SK-N-SH treated with all-trans-retinoic acid at 6 μM for 48 hours (cell line): Measurements from ENCODE around the gene FOXRED1.

Experiments used
- ATAC-seq: fragments of 200-7000 bp; cut with Tn5 transposase; 3 replicates; pipeline ENCODE4 v1.9.1; 2020; ENCODE audit warnings: mild to moderate bottlenecking, moderate library complexity
- ARNTL ChIP-seq: fragments of 450-650 bp; formaldehyde crosslinking; IDR thresholded peaks from 2 replicates; pipeline ENCODE4 v1.5.0; 2020; ENCODE audit warnings: low read depth, mild to moderate bottlenecking, moderate library complexity, borderline replicate concordance
- BACH2 ChIP-seq: fragments of 250-450 bp; sonication (Bioruptor Pico); IDR thresholded peaks from 2 replicates; pipeline ENCODE4 v1.9.0; 2021; ENCODE audit warnings: mild to moderate bottlenecking, borderline replicate concordance
- CREB5 ChIP-seq: fragments of 250-450 bp; sonication (Bioruptor Pico); IDR thresholded peaks from 2 replicates; pipeline ENCODE4 v1.5.1; 2020; ENCODE audit warnings: low read depth, mild to moderate bottlenecking, moderate library complexity
- CSDC2 ChIP-seq: fragments of 250-450 bp; sonication (Bioruptor Pico); IDR thresholded peaks from 2 replicates; pipeline ENCODE4 v1.5.0; 2020; ENCODE audit warnings: mild to moderate bottlenecking, moderate library complexity
- ESRRG ChIP-seq: fragments of 250-450 bp; sonication (Bioruptor Pico); IDR thresholded peaks from 2 replicates; pipeline ENCODE4 v1.6.1; 2021; ENCODE audit warnings: mild to moderate bottlenecking
- ISL1 ChIP-seq: fragments of 250-450 bp; sonication (Bioruptor Pico); IDR thresholded peaks from 2 replicates; pipeline ENCODE4 v2.1.2; 2022; ENCODE audit warnings: mild to moderate bottlenecking, moderate library complexity
- OSR1 ChIP-seq: fragments of 250-450 bp; sonication (Bioruptor Pico); IDR thresholded peaks from 2 replicates; pipeline ENCODE4 v1.8.0; 2022; ENCODE audit warnings: moderate library complexity, mild to moderate bottlenecking, inconsistent platforms
- PATZ1 ChIP-seq: fragments of 250-450 bp; sonication (Bioruptor Pico); IDR thresholded peaks from 2 replicates; pipeline ENCODE4 v1.8.0; 2020; ENCODE audit warnings: mild to moderate bottlenecking, moderate library complexity, borderline replicate concordance
- POU6F1 ChIP-seq: fragments of 250-450 bp; sonication (Bioruptor Pico); IDR thresholded peaks from 2 replicates; pipeline ENCODE4 v1.8.0; 2021; ENCODE audit warnings: low read depth, mild to moderate bottlenecking, moderate library complexity, borderline replicate concordance
- PPARA ChIP-seq: fragments of 250-450 bp; sonication (Bioruptor Pico); IDR thresholded peaks from 2 replicates; pipeline ENCODE4 v1.5.0; 2020; ENCODE audit warnings: mild to moderate bottlenecking, borderline replicate concordance
- TCF4 ChIP-seq: fragments of 250-450 bp; sonication (Bioruptor Pico); IDR thresholded peaks from 2 replicates; pipeline ENCODE4 v1.8.0; 2021; ENCODE audit warnings: mild to moderate bottlenecking, moderate library complexity, borderline replicate concordance
- TOX ChIP-seq: fragments of 250-450 bp; sonication (Bioruptor Pico); IDR thresholded peaks from 2 replicates; pipeline ENCODE4 v1.8.0; 2021; ENCODE audit warnings: mild to moderate bottlenecking, moderate library complexity, borderline replicate concordance
- TSHZ2 ChIP-seq: fragments of 250-450 bp; sonication (Bioruptor Pico); IDR thresholded peaks from 2 replicates; pipeline ENCODE4 v1.5.0; 2020; ENCODE audit warnings: mild to moderate bottlenecking, moderate library complexity
- ZC3H10 ChIP-seq: fragments of 250-450 bp; sonication (Bioruptor Pico); IDR thresholded peaks from 2 replicates; pipeline ENCODE4 v1.5.1; 2021; ENCODE audit warnings: mild to moderate bottlenecking, moderate library complexity
- ZFP3 ChIP-seq: fragments of 250-450 bp; sonication (Bioruptor Pico); IDR thresholded peaks from 2 replicates; pipeline ENCODE4 v1.5.0; 2020; ENCODE audit warnings: mild to moderate bottlenecking, moderate library complexity
- ZNF70 ChIP-seq: fragments of 450-650 bp; formaldehyde crosslinking; IDR thresholded peaks from 2 replicates; pipeline ENCODE4 v1.5.0; 2020; ENCODE audit warnings: mild to moderate bottlenecking, moderate library complexity
- TF ChIP-seq, protein P1 (sequence below): fragments of 250-450 bp; sonication (Bioruptor Pico); IDR thresholded peaks from 2 replicates; pipeline ENCODE4 v1.5.1; 2021; ENCODE audit warnings: mild to moderate bottlenecking, moderate library complexity

FOXRED1 gene

DNA sequence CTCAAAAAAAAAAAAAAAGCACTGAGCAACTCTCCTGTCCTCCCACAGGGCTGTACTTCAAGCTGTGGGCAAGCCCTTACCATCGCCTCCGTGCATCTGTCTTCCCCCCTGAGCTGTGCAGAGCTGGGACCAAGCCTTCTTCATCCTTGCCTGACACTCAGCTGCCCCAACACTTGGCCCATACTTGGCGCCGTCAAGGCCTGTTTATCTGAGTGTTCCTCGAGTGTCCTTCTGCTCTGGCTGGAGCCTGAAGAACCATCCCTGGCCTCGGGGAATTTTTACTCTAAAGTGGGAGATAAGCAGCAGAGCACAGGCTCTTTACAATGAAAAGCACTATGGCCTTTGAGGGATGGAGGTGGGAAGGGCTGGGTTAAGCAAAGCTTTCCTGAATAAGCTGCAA lies 12.3 kb downstream of the FOXRED1 start:
- no peak for ATAC-seq
- TF ChIP-seq ZNF70 (CRISPR knock-in tag) (no peak), TOX (CRISPR knock-in tag) (no peak), TCF4 (CRISPR knock-in tag) (no peak), ZFP3 (CRISPR knock-in tag) (no peak), CSDC2 (CRISPR knock-in tag) (no peak), BACH2 (CRISPR knock-in tag) (no peak), ARNTL (CRISPR knock-in tag) (no peak), POU6F1 (CRISPR knock-in tag) (no peak), OSR1 (no peak), PPARA (CRISPR knock-in tag) (no peak), TSHZ2 (no peak), ZC3H10 (CRISPR knock-in tag) (no peak), CREB5 (CRISPR knock-in tag) (no peak), ESRRG (CRISPR knock-in tag) (no peak)
- TF ChIP-seq, protein P1, sequence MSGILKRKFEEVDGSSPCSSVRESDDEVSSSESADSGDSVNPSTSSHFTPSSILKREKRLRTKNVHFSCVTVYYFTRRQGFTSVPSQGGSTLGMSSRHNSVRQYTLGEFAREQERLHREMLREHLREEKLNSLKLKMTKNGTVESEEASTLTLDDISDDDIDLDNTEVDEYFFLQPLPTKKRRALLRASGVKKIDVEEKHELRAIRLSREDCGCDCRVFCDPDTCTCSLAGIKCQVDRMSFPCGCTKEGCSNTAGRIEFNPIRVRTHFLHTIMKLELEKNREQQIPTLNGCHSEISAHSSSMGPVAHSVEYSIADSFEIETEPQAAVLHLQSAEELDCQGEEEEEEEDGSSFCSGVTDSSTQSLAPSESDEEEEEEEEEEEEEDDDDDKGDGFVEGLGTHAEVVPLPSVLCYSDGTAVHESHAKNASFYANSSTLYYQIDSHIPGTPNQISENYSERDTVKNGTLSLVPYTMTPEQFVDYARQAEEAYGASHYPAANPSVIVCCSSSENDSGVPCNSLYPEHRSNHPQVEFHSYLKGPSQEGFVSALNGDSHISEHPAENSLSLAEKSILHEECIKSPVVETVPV (CRISPR knock-in tag) = no peak

- TF ChIP-seq PATZ1 (CRISPR knock-in tag) (no peak), OSR1 (no peak), CREB5 (CRISPR knock-in tag) (no peak), TSHZ2 (no peak), ISL1 (no peak), BACH2 (CRISPR knock-in tag) (no peak), TCF4 (CRISPR knock-in tag) (no peak)
- ATAC-seq = no peak
These were observed 12.8 kb downstream of the FOXRED1 start for GRCh38 chr11:126281666-126282175.
